ENCODE data around the gene ZNF552. TPM values are rescaled to one million over a fixed set of nuclear protein-coding genes. Genes with fewer than 3 reads are reported as not detected.
"Not testable (repeated sequence)": the region's sequence is repeated elsewhere in the genome, so short reads cannot be mapped to it uniquely, and the experiment has no call there.

The ZNF552 gene
- total RNA-seq, 4 donors from 2014 or later, result 5.3 to 13.6 (median 10.2) TPM

GRCh38 chr19:57825511-57825910 is 10.8 kb upstream of the ZNF552 start:
- no peaks in the 10 kb centered on the region for H3K27me3 ChIP-seq
- H3K9me3 ChIP-seq, result no peaks in the 10 kb centered on the region
- no peak overlapping the region for H3K4me3 ChIP-seq (replicated peaks in 1 of 3)
- intact Hi-C loops (cut with DNase I), result no loop called here
- DNase-seq, result no peak
- no peaks in the 10 kb centered on the region for H3K36me3 ChIP-seq
- H3K4me1 ChIP-seq, result peaks cover 0 to 8% of the 10 kb centered on the region in 2 donors
- WGBS, 2 donors, result 96 to 98% methylated on average over 6 of the region's 6 CpGs
- H3K27ac ChIP-seq, result no peak overlapping the region
- TF ChIP-seq POLR2A (IDR thresholded peaks at IDR 0.05), result no peak
- TF ChIP-seq CTCF (IDR thresholded peaks at IDR 0.05), result no peak

- peaks cover 0 to 12% of the 10 kb centered on the region in 2 donors for H3K4me1 ChIP-seq
- WGBS, 2 donors, result 64 to 92% methylated on average over 4 of the region's 4 CpGs
- H3K27ac ChIP-seq; H3K4me3 ChIP-seq (replicated peaks in 1 of 3); H3K36me3 ChIP-seq; intact Hi-C loops (cut with DNase I); H3K27me3 ChIP-seq; H3K9me3 ChIP-seq; DNase-seq: not testable (repeated sequence)
Observed at GRCh38 chr19:57823608-57824007, 8.9 kb upstream of the ZNF552 start.

GRCh38 chr19:57823155-57823554 is 8.4 kb upstream of the ZNF552 start:
- DNase-seq; intact Hi-C loops (cut with DNase I); H3K36me3 ChIP-seq; H3K4me3 ChIP-seq (replicated peaks in 1 of 3); H3K27me3 ChIP-seq; H3K9me3 ChIP-seq; H3K27ac ChIP-seq: not testable (repeated sequence)
- peaks cover 0 to 17% of the 10 kb centered on the region in 2 donors for H3K4me1 ChIP-seq
- 85 to 95% methylated on average over 2 of the region's 2 CpGs for WGBS, 2 donors

- 95 to 98% methylated on average over 2 of the region's 3 CpGs for WGBS, 2 donors
- H3K9me3 ChIP-seq; DNase-seq; H3K27ac ChIP-seq; H3K4me3 ChIP-seq (replicated peaks in 1 of 3); H3K36me3 ChIP-seq; intact Hi-C loops (cut with DNase I); H3K27me3 ChIP-seq: not testable (repeated sequence)
- peaks cover 0 to 18% of the 10 kb centered on the region in 2 donors for H3K4me1 ChIP-seq
Observed at GRCh38 chr19:57821501-57821900, 6.8 kb upstream of the ZNF552 start.

- intact Hi-C loops (cut with DNase I); H3K36me3 ChIP-seq; DNase-seq; H3K27ac ChIP-seq; H3K27me3 ChIP-seq; H3K9me3 ChIP-seq; H3K4me3 ChIP-seq (replicated peaks in 1 of 3): not testable (repeated sequence)
- WGBS, 2 donors, result 69 to 100% methylated on average over 2 of the region's 3 CpGs
- peaks cover 0 to 18% of the 10 kb centered on the region in 2 donors for H3K4me1 ChIP-seq
Observed at GRCh38 chr19:57821095-57821494, 6.4 kb upstream of the ZNF552 start.

GRCh38 chr19:57820599-57820998 is 5.9 kb upstream of the ZNF552 start:
- H3K4me1 ChIP-seq, result peaks cover 0 to 18% of the 10 kb centered on the region in 2 donors
- no peaks in the 10 kb centered on the region for H3K9me3 ChIP-seq
- H3K4me3 ChIP-seq (replicated peaks in 1 of 3), result peak overlapping the region in 1 of 3 donors; percentile 79
- intact Hi-C loops (cut with DNase I), result no loop called here
- DNase-seq, result no peak
- no peaks in the 10 kb centered on the region for H3K36me3 ChIP-seq
- no peak overlapping the region for H3K27ac ChIP-seq
- 85 to 87% methylated on average over 6 of the region's 6 CpGs for WGBS, 2 donors
- no peak for TF ChIP-seq POLR2A (IDR thresholded peaks at IDR 0.05)
- no peak for TF ChIP-seq CTCF (IDR thresholded peaks at IDR 0.05)
- no peaks in the 10 kb centered on the region for H3K27me3 ChIP-seq

- Histone ChIP-seq H3K27ac (peak overlapping the region; percentile 50 to 66 (median 60)), H3K4me1 (peaks cover 0 to 18% of the 10 kb centered on the region in 2 donors), H3K9me3 (no peaks in the 10 kb centered on the region), H3K27me3 (no peaks in the 10 kb centered on the region), H3K36me3 (no peaks in the 10 kb centered on the region), H3K4me3 (replicated peaks in 1 of 3) (peak overlapping the region; percentile 45 to 79 (median 51))
- TF ChIP-seq POLR2A (IDR thresholded peaks at IDR 0.05) (peak in 1 of 2 donors; percentile 60), CTCF (IDR thresholded peaks at IDR 0.05) (no peak)
- 0 to 1% methylated on average over 18 to 19 of the region's 44 CpGs for WGBS, 2 donors
- DNase-seq, result peak; percentile 86
- intact Hi-C loops (cut with DNase I), result loop anchor here (10.0 kb wide), 1 partner anchor 55 kb away; the partner anchor contains the start of gene ZNF586
Observed at GRCh38 chr19:57819475-57820148, 4.9 kb upstream of the ZNF552 start.
